DMS153 (cell line): Measurements from ENCODE around the gene MYBPC1.
"Not testable (repeated sequence)": the region's sequence is repeated elsewhere in the genome, so short reads cannot be mapped to it uniquely, and the experiment has no call there.

Source experiments
- DNase-seq: peaks from one replicate; lab custom pipeline; 2025; lab: John Stamatoyannopoulos, UW

Gene MYBPC1

GRCh38 chr12:101734482-101734881 lies 139.7 kb downstream of the MYBPC1 start:
- not testable (repeated sequence) for DNase-seq
